ES-I3 (cell line): Measurements from ENCODE around the gene MAGI2.

Source experiments
- H3K36me3 ChIP-seq: 2 replicates; pipeline ENCODE4 v1.6.1; 2013; ENCODE audit warnings: mild to moderate bottlenecking, low read length, control low read depth, moderate library complexity; ENCODE audit not compliant: insufficient read depth
- H3K4me1 ChIP-seq: 2 replicates; pipeline ENCODE4 v1.6.1; 2013; ENCODE audit warnings: mild to moderate bottlenecking, control low read depth, low read length; ENCODE audit not compliant: insufficient read depth
- H3K9ac ChIP-seq: 2 replicates; pipeline ENCODE4 v1.6.1; 2013; ENCODE audit warnings: low read depth, mild to moderate bottlenecking, low read length, moderate library complexity
- H3K9me3 ChIP-seq: 2 replicates; pipeline ENCODE4 v1.6.1; 2013; ENCODE audit warnings: mild to moderate bottlenecking, low read length, moderate library complexity; ENCODE audit not compliant: control insufficient read depth, insufficient read depth

Gene MAGI2

DNA sequence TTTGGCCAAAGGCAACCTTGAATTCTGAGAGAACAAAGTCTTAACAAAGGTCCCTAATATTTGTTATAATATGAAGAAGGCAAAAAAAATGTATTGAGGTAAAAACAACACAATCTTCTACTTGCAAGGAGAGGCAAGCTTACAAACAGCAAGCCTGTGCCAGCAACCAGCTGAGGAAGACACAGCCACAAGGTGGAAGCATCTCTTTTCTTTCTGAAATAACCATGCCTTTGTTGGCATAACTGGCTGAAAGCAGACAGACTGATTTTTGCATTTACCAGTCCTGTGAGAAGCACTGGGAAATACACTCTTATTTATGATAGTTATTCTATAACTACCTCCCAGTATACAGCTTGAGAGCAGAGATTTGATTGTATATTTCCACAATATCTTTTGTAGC is 1362.9 kb downstream of the MAGI2 start:
- no peak overlapping the region for H3K9ac ChIP-seq
- no peaks in the 10 kb centered on the region for H3K9me3 ChIP-seq
- no peaks in the 10 kb centered on the region for H3K36me3 ChIP-seq
- H3K4me1 ChIP-seq, result no peaks in the 10 kb centered on the region

DNA sequence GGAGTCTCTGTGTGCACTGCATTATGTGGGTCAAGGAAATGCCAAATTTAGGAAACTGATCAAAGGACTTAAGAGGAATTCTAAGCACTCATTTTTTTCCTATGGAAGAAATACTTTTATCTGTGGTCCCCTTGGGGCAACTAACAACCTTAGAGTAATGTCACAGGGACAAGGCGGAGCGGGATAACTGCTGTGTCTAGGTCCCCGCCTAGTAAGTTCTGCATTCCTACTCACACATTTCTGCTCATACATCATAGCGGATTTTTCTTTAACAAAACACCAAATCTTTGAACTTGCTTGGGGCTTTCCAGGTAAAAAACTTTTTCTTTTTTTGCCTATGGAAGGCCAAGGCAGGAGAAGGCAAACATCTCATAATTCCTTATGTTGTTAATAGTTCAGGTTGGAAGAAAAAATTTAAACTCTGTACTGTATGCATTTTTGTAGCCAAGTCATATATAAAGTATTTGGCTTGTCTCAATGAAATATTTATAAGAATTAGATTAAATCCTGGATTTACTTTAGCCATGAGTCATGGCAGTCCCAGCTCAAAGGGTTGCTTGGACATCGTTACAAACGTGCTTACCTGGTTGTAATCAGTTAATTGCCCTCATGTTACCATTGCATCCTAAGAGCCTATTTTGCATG is 1369.9 kb downstream of the MAGI2 start:
- no peaks in the 10 kb centered on the region for H3K36me3 ChIP-seq
- no peaks in the 10 kb centered on the region for H3K9me3 ChIP-seq

DNA sequence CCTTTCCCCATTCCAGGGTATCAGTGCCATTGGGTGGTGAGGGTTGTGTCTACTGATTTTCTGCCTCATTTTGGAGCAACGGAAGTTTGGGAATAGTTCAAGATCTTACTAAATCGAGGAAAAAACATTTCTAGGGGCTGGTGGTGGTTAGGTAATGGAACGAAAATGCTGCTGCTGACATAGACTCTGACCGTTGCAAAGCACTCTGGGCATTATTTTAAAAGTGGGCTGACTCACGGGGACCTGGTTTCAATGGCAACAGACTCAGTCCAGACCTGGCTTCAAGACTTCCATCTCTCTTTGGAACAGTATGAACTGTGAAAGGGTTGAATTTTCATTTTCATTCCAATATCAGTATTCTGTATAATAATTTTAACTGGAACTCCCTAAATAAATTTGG is 1370.9 kb downstream of the MAGI2 start:
- Histone ChIP-seq H3K36me3 (no peaks in the 10 kb centered on the region), H3K4me1 (peaks cover 16% of the 10 kb centered on the region), H3K9ac (no peak overlapping the region), H3K9me3 (no peaks in the 10 kb centered on the region)

More for the DNA sequence above, 1369.9 kb downstream of the MAGI2 start:
- H3K4me1 ChIP-seq, result peaks cover 16% of the 10 kb centered on the region
- no peak overlapping the region for H3K9ac ChIP-seq

DNA sequence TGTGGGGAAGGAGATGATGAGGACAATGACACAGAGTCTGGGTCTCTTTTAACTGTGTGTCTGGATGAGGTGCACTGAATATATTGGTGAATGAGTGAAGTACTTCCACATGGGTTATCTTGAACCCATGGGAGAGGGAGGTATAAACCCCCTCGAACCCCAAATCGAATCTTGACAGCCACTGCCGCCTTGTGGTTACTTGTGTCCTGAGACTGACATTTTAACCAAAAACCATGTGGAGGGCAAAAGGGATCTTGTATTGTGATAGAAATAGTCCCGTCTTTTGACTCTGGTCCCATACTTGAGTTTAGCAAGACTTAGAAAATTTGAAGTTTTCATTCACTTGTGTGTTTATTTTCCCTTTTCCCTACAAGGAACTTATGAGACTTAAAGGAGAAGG is 1371.6 kb downstream of the MAGI2 start:
- Histone ChIP-seq H3K9me3 (no peaks in the 10 kb centered on the region), H3K36me3 (no peaks in the 10 kb centered on the region), H3K4me1 (peaks cover 16% of the 10 kb centered on the region), H3K9ac (no peak overlapping the region)

DNA sequence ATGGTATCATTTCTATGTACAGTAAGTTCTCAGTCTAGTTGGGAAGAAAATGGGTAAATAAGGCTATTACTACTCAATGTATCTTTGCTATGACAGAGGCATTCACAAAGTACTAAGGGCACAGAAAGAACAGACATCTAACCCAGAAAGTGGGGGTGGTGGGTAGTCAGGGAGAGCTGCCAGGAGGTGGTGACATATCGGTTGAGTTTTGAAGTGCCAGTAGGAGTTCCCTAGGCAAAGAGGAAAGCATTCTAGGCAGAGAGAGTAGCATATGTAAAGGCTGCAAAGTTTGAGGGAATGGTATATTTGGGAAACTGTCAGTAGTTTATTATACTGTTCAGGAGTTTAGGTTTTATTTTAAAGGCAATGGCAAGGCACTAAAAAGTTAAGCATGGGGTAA is 1372.1 kb downstream of the MAGI2 start:
- Histone ChIP-seq H3K9ac (no peak overlapping the region), H3K9me3 (no peaks in the 10 kb centered on the region), H3K4me1 (peaks cover 16% of the 10 kb centered on the region), H3K36me3 (no peaks in the 10 kb centered on the region)

- H3K9me3 ChIP-seq, result no peaks in the 10 kb centered on the region
- H3K36me3 ChIP-seq, result no peaks in the 10 kb centered on the region
- H3K9ac ChIP-seq, result no peak overlapping the region
- H3K4me1 ChIP-seq, result peaks cover 16% of the 10 kb centered on the region
These were observed 1372.7 kb downstream of the MAGI2 start for GRCh38 chr7:78080811-78081210.

DNA sequence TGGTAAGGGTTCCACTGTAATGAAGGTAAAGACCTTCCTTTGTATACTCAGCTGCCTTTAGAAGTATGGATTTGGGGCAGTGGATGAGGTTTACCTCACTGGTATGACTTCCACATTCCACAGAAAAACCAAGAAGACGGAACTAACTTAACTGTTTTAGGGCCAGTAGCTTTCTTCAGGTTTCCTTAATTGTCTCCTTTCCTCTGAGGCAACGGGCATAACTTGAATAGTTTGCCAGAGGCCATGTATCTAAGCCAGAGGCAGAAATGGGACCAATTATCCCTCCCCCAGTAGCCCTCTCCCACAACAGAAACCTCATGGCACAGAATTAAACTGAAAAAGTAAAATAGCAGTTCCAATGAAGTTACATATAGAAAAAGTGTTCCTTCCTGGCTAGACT is 1373.2 kb downstream of the MAGI2 start:
- Histone ChIP-seq H3K9ac (no peak overlapping the region), H3K9me3 (no peaks in the 10 kb centered on the region), H3K36me3 (no peaks in the 10 kb centered on the region), H3K4me1 (peaks cover 16% of the 10 kb centered on the region)

GRCh38 chr7:78074713-78075112 is 1378.8 kb downstream of the MAGI2 start:
- Histone ChIP-seq H3K36me3 (no peaks in the 10 kb centered on the region), H3K4me1 (peaks cover 19% of the 10 kb centered on the region), H3K9me3 (no peaks in the 10 kb centered on the region), H3K9ac (no peak overlapping the region)

- H3K36me3 ChIP-seq, result no peaks in the 10 kb centered on the region
- peak overlapping the region; percentile 6; the same call in 1 of the 2 replicates for H3K9ac ChIP-seq
- no peaks in the 10 kb centered on the region for H3K9me3 ChIP-seq
- H3K4me1 ChIP-seq, result peaks cover 15% of the 10 kb centered on the region
These were observed 1379.7 kb downstream of the MAGI2 start for GRCh38 chr7:78073609-78074382.

DNA sequence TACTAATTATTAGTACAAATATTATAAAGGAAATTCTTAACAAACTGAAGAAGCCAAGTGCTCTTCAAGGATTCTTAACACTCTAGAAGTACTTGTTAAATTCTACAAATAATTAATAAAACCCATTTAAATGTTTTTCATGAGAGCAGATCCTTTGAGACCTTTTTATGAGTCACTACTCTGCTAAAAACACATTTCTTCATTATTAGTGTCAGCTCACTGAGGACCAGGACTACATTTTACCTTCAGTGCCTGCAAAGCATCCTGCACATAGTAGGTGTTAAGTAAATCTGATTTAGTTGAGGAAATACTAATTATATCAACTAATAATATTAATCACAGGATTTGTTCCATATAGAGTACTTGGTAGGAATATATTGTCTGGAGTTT is 1381.3 kb downstream of the MAGI2 start:
- H3K9ac ChIP-seq, result no peak overlapping the region
- peaks cover 15% of the 10 kb centered on the region for H3K4me1 ChIP-seq
- H3K9me3 ChIP-seq, result no peaks in the 10 kb centered on the region
- H3K36me3 ChIP-seq, result no peaks in the 10 kb centered on the region

DNA sequence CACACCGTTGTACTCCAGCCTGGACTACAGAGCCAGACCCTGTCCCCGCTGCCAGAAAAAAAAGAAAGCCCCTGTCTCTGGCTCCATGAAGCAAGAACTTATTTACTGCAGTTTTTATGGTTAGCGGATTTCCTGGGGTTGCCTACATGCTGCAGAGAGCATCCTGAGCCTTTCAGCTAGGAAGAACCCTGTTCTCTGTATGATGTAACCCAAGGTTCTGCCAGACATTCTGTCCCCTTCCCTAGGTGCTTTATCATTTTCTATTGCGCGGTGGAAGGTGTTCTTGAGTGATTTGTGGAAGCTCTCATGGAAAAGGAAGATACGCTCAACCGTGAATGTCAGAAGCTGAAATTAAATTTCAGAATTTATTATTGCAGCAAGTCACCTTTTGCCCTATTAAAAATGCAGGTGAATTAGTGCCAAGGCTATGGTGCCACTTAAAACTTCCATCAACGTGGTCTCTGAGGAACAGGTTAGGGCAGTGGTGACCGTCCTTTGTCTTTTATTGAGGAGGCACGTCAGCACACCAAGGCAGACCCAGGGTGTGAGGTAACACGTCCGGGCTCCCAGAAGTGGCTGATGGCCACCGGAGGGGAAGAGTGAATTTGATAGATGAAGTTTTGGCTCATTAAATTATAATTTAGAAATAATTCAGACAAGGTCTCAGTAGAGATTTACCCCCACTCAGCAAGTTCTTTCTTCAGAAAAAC is 1381.8 kb downstream of the MAGI2 start:
- Histone ChIP-seq H3K4me1 (peaks cover 15% of the 10 kb centered on the region), H3K9ac (no peak overlapping the region), H3K9me3 (no peaks in the 10 kb centered on the region), H3K36me3 (no peaks in the 10 kb centered on the region)

DNA sequence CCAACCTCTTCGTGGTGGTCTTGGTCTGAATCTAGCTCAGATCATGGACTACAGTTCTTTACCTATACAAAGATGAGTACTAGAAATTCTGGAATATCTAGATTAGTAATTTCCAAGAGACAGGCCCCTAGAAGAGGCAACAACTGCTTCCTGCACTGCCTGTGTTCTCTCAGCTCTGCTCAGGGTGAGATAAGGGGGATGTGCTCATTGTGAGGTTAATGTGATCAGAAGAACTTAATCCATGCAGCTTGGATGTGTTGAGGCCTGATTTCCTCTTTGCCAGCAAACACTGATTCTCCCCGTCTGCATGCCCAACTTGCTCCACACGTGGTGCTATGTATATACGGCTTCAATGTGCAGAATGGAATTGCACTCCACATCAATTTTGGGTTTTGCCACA is 1386.9 kb downstream of the MAGI2 start:
- Histone ChIP-seq H3K9ac (no peak overlapping the region), H3K4me1 (no peaks in the 10 kb centered on the region), H3K36me3 (no peaks in the 10 kb centered on the region), H3K9me3 (no peaks in the 10 kb centered on the region)

GRCh38 chr7:78063758-78064157 is 1389.7 kb downstream of the MAGI2 start:
- Histone ChIP-seq H3K36me3 (no peaks in the 10 kb centered on the region), H3K9ac (no peak overlapping the region), H3K4me1 (no peaks in the 10 kb centered on the region), H3K9me3 (no peaks in the 10 kb centered on the region)

GRCh38 chr7:78062214-78062613 is 1391.3 kb downstream of the MAGI2 start:
- H3K9me3 ChIP-seq, result no peaks in the 10 kb centered on the region
- no peak overlapping the region for H3K9ac ChIP-seq
- H3K36me3 ChIP-seq, result no peaks in the 10 kb centered on the region
- no peaks in the 10 kb centered on the region for H3K4me1 ChIP-seq

DNA sequence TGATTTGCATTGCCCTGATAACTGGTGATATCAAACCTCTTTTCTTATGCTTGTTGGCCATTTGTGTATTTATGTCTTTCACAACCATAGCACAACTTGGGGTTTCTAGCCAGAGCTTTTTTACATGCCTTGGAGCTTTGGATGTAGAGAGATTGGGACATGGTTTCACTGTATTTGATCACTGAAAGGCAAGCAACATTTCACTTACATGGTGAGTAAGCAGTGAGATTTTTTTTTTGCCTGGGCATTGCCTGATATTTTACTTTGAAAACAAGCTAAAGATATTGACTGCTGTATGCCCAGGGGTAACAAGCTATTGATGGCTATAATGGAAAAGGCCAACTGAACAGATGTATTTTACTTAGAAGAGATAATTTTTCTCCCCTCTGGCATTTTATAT is 1395.9 kb downstream of the MAGI2 start:
- Histone ChIP-seq H3K4me1 (no peaks in the 10 kb centered on the region), H3K36me3 (no peaks in the 10 kb centered on the region), H3K9me3 (no peaks in the 10 kb centered on the region), H3K9ac (no peak overlapping the region)
